GM12865 (cell line): ENCODE measurements around the gene STIP1.
A peak's percentile ranks its signal among the peaks of the same experiment; 100 is the strongest.

Experiments
- DNase-seq: peaks from one replicate; pipeline ENCODE4 v3.0.0; 2010; ENCODE audit warnings: low read depth
- H3K4me3 ChIP-seq: 2 replicates; pipeline ENCODE4 v1.5.1; 2011; ENCODE audit warnings: mild to moderate bottlenecking, low read depth, low read length, control low read depth
- CTCF ChIP-seq: IDR thresholded peaks from 2 replicates; pipeline ENCODE4 v1.5.1; 2011; ENCODE audit warnings: low read length, control low read depth, low read depth, inconsistent platforms; ENCODE audit not compliant: insufficient read depth; ENCODE audit errors: missing control alignments

The STIP1 gene

GRCh38 chr11:64144587-64145472 is 41.1 kb upstream of the STIP1 start:
- no peak for DNase-seq
- H3K4me3 ChIP-seq = no peak overlapping the region
- no peak for TF ChIP-seq CTCF

GRCh38 chr11:64146036-64146955 is 39.7 kb upstream of the STIP1 start:
- DNase-seq = peak; percentile 69
- TF ChIP-seq CTCF = peak; percentile 84
- H3K4me3 ChIP-seq = no peak overlapping the region

- peak; percentile 86 for TF ChIP-seq CTCF
- DNase-seq = peak; percentile 73
Observed at GRCh38 chr11:64148226-64148916, 37.6 kb upstream of the STIP1 start.

GRCh38 chr11:64148917-64149617 is 36.9 kb upstream of the STIP1 start:
- DNase-seq = no peak
- H3K4me3 ChIP-seq = no peak overlapping the region
- TF ChIP-seq CTCF = no peak

More at GRCh38 chr11:64148226-64148916, 37.6 kb upstream of the STIP1 start:
- H3K4me3 ChIP-seq = no peak overlapping the region

GRCh38 chr11:64150051-64150450 is 35.9 kb upstream of the STIP1 start:
- no peak overlapping the region for H3K4me3 ChIP-seq
- no peak for DNase-seq
- TF ChIP-seq CTCF = no peak
